WTC11 (cell line): ENCODE measurements around the gene CLMN.

Source experiments
- CTCF ChIP-seq: fragments of 200-600 bp; IDR thresholded peaks from 2 replicates; pipeline ENCODE4 v1.8.0; 2022; ENCODE audit warnings: antibody characterized with exemption
- HMGXB4 ChIP-seq: sonication (generic); formaldehyde crosslinking; IDR thresholded peaks from 2 replicates; pipeline ENCODE4 v1.8.1; 2023; ENCODE audit warnings: mild to moderate bottlenecking, moderate library complexity, missing genetic modification reagents
- PRDM15 ChIP-seq: sonication (generic); formaldehyde crosslinking; IDR thresholded peaks from 2 replicates; pipeline ENCODE4 v1.8.0; 2022; ENCODE audit warnings: missing genetic modification reagents
- SP1 ChIP-seq: sonication (generic); formaldehyde crosslinking; conservative IDR thresholded peaks from 2 replicates; pipeline ENCODE4 v1.8.1; 2022; ENCODE audit warnings: missing genetic modification reagents
- ZNF416 ChIP-seq: fragments of 250-450 bp; sonication (Bioruptor Pico); IDR thresholded peaks from 2 replicates; pipeline ENCODE4 v1.9.0; 2021; ENCODE audit warnings: mild to moderate bottlenecking, inconsistent platforms

- TF ChIP-seq CTCF (no peak), SP1 (no peak), ZNF416 (no peak), PRDM15 (CRISPR knock-in tag) (no peak), HMGXB4 (CRISPR knock-in tag) (no peak)
Observed at GRCh38 chr14:95250936-95251335, 68.8 kb downstream of the CLMN start.
